Medulla oblongata (tissue), 1 donor: Measurements from ENCODE around the gene MERTK.
A peak's percentile ranks its signal among the peaks of the same experiment; 100 is the strongest.
"Not testable (repeated sequence)": the region's sequence is repeated elsewhere in the genome, so short reads cannot be mapped to it uniquely, and the experiment has no call there.

ENCODE experiments used
- DNase-seq: peaks from one replicate; pipeline ENCODE4 v3.0.0-alpha.2; 2015; ENCODE audit errors: extremely low spot score

Gene MERTK

GRCh38 chr2:111897924-111898702 is at the start of gene MERTK:
TSS of gene MERTK (plus strand) at chr2:111898607. CDS start at chr2:111898736, 129 bp downstream.
- DNase-seq: peak; percentile 86

DNA sequence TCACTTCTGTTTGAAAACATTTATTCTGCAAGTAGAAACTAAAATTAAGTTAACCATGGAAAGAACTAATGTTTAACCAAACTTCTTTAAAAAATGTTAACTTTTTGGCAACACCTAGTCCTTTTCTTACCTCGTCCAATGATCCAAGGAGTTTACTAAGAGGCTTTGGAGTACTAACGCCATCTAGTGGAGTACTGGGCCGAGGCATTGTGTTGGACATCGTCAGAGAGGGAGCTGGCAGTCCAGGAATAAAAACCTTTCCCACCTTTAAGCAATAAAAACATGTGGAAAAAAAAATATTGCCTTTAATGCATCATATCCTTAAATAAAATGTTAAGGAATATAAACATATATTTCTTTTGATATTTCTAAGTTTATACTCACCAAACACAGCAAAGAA is 47.8 kb upstream of the MERTK start:
- DNase-seq: peak; percentile 37

DNA sequence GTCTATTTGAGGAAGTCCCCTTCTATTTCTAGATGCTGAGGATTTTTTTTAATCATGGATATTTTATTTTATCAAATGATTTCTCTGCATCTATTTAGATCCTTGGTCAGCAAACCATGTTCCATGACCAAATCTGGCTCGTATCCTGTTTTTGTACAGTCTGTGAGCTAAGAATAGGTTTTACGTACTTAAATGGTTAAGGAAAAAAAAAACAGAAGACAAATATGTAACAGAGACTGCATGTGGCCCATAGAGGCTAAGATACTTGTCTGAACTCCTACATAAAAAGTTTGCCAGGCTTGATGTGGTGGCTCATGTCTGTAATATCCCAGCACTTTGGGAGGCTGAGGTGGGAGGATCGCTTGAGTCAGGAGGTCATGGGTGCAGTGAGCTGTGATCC is 45.9 kb upstream of the MERTK start:
- DNase-seq: not testable (repeated sequence)

- DNase-seq: not testable (repeated sequence)
Measured at GRCh38 chr2:111860005-111860404, 38.4 kb upstream of the MERTK start.

- DNase-seq: not testable (repeated sequence)
Measured at GRCh38 chr2:111865124-111865523, 33.3 kb upstream of the MERTK start.

- DNase-seq: not testable (repeated sequence)
Measured at GRCh38 chr2:111872806-111873205, 25.6 kb upstream of the MERTK start.

- peak; percentile 90 for DNase-seq
Measured at GRCh38 chr2:111883661-111884591, 14.5 kb upstream of the MERTK start, which contains the start of gene ANAPC1. TSS of gene ANAPC1 (minus strand) at chr2:111884193. CDS start at chr2:111880825, 3,368 bp downstream.

- no peak for DNase-seq
Measured at GRCh38 chr2:111884592-111884964, 13.8 kb upstream of the MERTK start.

DNA sequence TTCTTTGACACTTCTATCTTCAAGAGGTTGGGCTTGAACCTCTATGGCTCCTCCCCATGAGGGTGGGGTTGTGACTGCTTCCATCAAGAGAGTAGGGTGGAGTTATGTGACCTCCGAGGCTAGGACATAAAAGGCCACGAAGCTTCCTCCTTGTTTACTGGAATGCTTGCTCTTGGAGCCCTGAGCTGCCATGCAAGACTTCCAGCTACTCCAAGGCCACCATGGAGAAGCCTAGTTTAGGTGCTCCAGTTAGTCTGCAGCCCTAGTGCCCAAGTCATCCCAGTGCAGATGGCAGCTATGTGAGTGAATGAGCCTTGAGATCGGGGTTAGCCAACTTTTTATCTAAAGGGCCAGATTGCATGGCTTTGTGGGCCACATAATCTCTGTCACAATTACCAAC is 2.4 kb upstream of the MERTK start:
- DNase-seq: no peak

DNA sequence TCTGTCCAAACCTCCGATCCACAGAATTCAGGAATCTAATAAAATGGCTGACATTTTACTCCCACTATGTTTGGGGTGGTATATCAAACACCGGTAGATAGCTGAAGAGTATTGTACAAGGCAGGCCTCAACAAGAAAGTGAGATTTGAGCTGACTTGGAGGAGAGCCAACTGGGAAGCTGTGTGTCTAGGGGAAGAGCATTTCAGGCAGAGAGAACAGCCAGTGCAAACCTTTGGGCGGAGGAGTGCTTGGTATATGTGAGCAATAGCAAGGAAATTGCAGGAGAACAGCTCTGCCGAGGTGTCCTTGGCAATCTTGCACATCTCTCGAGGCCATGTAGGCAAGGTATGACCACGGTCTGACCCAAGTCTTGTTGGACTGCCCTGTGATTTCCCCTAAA is 1.8 kb upstream of the MERTK start:
- no peak for DNase-seq

DNA sequence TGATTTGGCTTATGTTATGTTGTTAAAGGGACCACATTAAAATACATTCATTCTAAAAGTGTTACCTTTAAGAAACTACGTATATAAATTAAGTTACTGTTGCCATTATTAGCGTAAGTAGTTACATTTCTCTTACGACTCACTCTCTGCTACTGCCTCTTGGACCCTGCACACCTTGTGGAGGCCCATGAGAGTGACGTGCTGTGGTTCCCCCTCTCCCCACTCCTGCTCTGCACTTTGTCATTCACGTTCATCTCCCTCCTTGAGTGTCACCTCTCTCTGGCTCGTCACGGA is 830 bp upstream of the MERTK start:
- no peak for DNase-seq

GRCh38 chr2:111898703-111899514 is 502 bp downstream of the MERTK start:
- DNase-seq: no peak

DNA sequence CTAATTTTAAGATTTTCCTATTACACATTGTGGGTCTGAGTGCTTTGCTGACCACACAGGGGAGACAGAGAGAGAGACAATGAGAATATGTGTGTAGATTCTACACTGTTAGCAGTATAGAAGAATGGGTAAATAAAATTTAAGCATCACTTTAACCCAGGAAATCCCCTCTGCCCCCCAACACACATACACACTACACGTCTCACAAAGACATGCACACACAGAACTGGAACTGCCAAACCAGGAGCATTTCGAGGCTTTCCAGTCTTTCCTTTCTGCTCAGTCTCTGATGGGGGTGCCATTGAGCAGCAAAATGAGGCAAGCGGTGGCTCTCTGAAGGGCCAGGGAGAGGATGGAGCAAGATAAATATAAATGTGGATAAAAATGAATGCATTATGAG is 2.5 kb downstream of the MERTK start:
- peak; percentile 62 for DNase-seq

DNA sequence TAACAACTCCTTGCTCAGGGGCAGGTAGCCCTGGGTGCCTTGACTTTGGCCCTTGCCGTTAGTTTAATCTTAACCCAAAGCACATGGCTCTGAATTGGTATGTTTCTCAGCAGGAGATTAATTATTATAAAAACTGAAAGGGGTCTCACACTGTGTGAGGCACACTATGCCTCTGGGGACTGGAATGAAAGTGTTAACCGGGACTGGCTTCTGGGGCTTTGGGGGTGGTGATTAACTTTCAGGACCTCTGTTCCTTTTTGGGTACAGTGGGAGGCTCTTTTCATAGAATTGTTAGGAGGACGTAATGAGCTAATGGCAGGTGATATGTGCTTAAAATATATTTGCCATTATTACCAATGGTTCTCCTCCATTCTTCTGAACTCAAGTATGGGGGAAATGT is 5.1 kb downstream of the MERTK start:
- no peak for DNase-seq

DNA sequence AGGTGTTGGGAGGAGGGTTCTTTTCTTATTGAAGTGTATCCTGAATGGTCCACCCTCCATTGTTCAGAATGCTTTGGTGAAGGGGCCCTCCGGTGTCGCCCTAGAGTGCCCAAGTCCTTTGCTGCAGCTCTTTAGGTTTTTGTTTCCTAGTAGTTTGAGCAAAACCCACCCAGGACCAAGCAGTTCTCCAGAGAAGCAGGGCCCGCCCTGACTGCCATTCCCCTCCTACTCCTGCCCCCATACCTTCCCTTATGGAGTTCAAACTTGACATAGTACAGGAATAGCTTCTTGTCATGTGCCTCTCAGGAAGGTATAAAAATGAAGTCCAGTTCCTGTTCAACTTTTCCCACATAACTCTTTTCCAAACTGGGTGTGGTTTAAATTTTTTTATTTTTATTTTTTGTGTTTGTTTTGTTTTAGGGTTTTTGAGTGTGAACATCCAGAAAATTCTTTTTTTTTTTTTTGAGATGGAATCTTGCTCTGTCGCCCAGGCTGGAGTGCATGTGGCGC is 5.6 kb downstream of the MERTK start:
- no peak for DNase-seq

GRCh38 chr2:111904726-111905474 is 6.5 kb downstream of the MERTK start:
- DNase-seq: no peak

GRCh38 chr2:111905475-111905869 is 7.1 kb downstream of the MERTK start:
- DNase-seq: not testable (repeated sequence)

GRCh38 chr2:111905990-111906735 is 7.8 kb downstream of the MERTK start:
- peak; percentile 82 for DNase-seq

- DNase-seq: no peak
Measured at GRCh38 chr2:111908578-111908977, 10.2 kb downstream of the MERTK start.

DNA sequence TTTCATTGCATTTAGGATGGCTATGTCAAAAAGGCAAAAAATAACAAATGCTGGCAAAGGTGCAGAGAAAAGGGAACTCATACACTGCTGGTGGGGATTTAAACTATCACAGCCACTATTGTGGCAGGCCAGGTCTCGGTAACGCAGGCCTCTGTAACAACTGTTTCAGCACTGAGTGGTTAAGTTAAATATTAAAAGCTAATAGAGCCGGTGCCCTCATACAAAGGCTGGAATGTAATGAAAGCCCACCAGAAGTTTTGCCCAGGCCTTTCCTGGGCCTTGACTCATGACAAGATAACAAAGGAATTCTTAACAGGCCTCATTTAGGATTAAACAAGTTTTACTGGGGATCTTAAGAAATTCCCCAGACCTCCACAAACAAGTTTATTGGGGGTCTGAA is 10.7 kb downstream of the MERTK start:
- DNase-seq: no peak
